Dendritic cell treated with granulocyte-macrophage colony-stimulating factor and Interleukin-4, amounts not matched to agents 40 ng/mL and 50 ng/mL, for 4 days (primary cell): ENCODE results near the gene RPS26.
"Not testable (repeated sequence)": the region's sequence is repeated elsewhere in the genome, so short reads cannot be mapped to it uniquely, and the experiment has no call there.

Experiments
- H3K27ac Mint-ChIP-seq: one replicate; pipeline ENCODE4 v1.8.0; 2022; ENCODE audit warnings: mild to moderate bottlenecking, mixed read lengths
- H3K27me3 Mint-ChIP-seq: one replicate; pipeline ENCODE4 v1.8.0; 2022; ENCODE audit warnings: mild to moderate bottlenecking, mixed read lengths
- H3K36me3 Mint-ChIP-seq: one replicate; pipeline ENCODE4 v1.8.0; 2022; ENCODE audit warnings: low read depth, mixed read lengths
- H3K4me1 Mint-ChIP-seq: one replicate; pipeline ENCODE4 v1.8.0; 2022; ENCODE audit warnings: low read depth, mixed read lengths
- H3K4me3 Mint-ChIP-seq: one replicate; pipeline ENCODE4 v1.8.0; 2022; ENCODE audit warnings: mild to moderate bottlenecking, moderate library complexity, mixed read lengths
- H3K9me3 Mint-ChIP-seq: one replicate; pipeline ENCODE4 v1.8.0; 2022; ENCODE audit warnings: mixed read lengths
- intact Hi-C: fragments of 100-400 bp; cut with micrococcal nuclease; formaldehyde crosslinking; loops from one replicate; pipeline ENCODE4 v1.15.0; 2022

Gene RPS26

DNA sequence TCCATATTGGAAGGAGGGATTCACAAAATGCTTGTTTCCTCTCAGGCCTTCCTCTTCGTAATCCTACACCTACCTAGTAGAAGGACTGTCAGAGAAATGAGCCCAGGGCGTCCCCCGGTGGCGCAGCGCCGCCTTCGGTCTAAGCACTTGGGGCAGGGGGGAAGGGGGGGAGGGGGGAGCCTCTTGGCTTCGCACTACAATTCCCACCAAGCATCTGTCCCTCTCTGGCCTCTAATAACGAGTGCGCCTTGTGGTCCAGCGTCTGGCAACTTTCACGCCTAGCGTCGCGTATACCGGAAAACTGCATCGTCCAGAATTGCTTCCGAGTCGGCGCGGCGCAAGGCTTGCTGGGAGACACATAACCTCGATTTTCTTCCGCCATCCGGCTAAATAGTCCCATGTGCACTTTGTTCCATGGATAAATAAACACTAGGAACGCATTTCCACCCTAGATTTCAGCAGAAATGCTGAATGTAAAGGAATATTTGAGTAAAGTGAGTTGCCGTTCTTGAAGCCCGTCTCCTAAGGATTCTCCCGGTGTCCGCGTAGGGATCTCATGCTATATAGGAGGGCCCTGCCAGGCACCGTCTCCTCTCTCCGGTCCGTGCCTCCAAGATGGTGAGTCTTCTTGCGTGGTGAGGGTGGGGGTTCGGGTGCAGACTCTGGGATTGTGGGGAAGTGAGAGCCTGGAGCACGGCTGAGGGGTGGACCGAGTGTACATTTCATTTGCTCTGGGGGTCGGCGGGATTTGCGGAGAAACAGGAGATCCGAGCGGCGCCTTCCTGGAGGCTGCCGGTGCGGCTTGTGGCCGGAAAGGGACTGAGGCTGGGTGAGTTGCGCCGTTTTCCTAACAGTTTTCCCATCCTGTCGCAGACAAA lies at the start of gene RPS26:
Gene RPS26, plus strand, starts transcription at position 367 of the 878 bp plus-strand sequence. Its CDS starts 249 bp downstream, at position 616.
- peak within 1 kb of the TSS; percentile 95 for H3K4me3 Mint-ChIP-seq
- no peaks in the 10 kb centered on the region for H3K9me3 Mint-ChIP-seq
- H3K27ac Mint-ChIP-seq: peak within 1 kb of the TSS; percentile 97
- no peaks in the 10 kb centered on the region for H3K27me3 Mint-ChIP-seq
- H3K36me3 Mint-ChIP-seq: peaks cover 63% of the 10 kb centered on the region
- intact Hi-C loops: loop anchor here (2.0 to 5.0 kb wide), 4 partner anchors 45 to 304 kb away; partner anchors contain the start of genes PA2G4, RPL41, SUOX and ZC3H10
- H3K4me1 Mint-ChIP-seq: peaks cover 10% of the 10 kb centered on the region

DNA sequence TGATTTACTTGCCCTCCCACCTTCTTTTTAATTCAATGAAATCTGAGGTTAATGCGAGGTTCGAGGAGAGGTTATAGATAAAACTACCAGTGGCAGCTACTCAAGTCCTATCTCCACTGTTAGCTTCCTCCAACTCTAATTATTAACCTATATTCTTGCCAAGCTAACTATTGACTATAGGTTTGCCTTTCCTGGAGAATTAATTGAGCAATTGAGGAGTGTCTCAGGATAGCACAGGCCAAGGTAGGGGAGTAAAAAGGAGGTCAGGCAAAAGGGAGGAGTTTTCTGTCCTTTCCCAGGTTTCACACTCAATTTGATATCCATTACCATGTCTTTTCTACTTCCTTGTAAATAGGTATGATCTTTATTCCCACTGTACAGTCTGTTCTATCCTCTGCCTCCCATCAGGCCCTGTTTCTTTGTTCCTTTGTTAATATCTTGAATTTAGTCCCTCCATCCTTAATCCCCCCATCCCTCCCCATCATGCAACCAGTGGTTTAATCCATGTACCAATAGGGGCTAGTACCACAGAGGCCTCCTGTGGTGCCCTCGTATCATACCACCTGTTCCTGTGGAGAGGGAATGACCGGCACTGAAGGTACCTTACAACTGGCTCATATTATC lies 48.4 kb upstream of the RPS26 start:
- intact Hi-C loops: loop anchor here (10.0 kb wide), 1 partner anchor 111 kb away; the partner anchor contains the start of gene PA2G4
- Mint-ChIP-seq H3K27me3 (no peaks in the 10 kb centered on the region), H3K36me3 (peaks cover 80% of the 10 kb centered on the region), H3K9me3 (no peaks in the 10 kb centered on the region), H3K4me1 (peaks cover 22% of the 10 kb centered on the region), H3K27ac (no peak overlapping the region), H3K4me3 (no peak overlapping the region)

DNA sequence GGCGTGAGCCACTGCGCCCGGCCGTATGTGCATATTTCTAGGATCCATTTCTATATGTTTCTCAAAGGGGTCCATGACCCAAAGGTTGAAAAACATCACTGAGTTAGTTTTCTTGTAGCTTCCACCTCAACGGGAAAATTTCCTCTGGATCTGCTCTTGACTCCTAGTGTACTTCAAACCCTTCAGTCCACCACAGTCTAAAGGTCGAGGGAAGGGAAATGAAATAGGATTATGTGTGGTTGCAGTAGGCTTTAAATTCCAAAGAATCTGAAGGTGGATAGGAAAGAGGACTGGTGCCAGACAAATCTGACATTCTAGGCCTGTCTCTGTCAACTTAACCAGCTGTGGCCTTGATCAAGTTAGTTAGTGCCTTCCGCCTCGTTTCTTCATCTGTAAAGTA lies 46.4 kb upstream of the RPS26 start:
- Mint-ChIP-seq H3K36me3 (peaks cover 79% of the 10 kb centered on the region), H3K27ac (no peak overlapping the region)

DNA sequence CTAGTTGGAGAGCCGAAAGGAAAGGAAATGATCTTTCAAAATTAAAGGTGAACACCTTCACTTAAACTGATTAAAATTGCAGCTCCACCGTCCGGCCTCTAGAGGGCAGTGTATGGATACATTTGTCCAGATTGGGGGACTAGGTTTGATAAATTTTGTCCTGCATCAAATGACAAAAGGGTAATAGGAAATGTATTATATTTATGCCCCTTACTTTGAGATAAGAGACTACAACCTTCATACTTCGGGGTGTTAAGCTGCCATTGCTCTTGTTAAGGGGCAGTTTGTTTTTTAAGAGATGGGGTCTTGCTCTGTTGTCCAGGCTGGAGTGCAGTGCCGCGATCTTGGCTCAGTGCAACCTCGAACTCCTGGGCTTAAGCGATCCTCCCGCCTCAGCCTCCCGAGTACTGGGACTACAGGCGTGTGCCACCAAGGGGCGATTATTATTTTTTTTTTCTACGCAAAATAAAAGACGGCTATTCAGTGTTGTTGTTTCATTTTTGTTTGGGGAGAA lies 45.5 kb upstream of the RPS26 start:
- H3K9me3 Mint-ChIP-seq: no peaks in the 10 kb centered on the region
- peak overlapping the region; percentile 93 for H3K4me3 Mint-ChIP-seq
- H3K36me3 Mint-ChIP-seq: peaks cover 79% of the 10 kb centered on the region
- intact Hi-C loops: loop anchor here (1.0 to 10.0 kb wide), 3 partner anchors 33 to 109 kb away; partner anchors contain the start of genes PA2G4 and RPS26
- H3K27me3 Mint-ChIP-seq: no peaks in the 10 kb centered on the region
- peaks cover 41% of the 10 kb centered on the region for H3K4me1 Mint-ChIP-seq
- peak overlapping the region; percentile 88 for H3K27ac Mint-ChIP-seq

More for the DNA sequence above, 46.4 kb upstream of the RPS26 start:
- Mint-ChIP-seq H3K4me1 (peaks cover 38% of the 10 kb centered on the region), H3K27me3 (no peaks in the 10 kb centered on the region), H3K4me3 (no peak overlapping the region), H3K9me3 (no peaks in the 10 kb centered on the region)
- intact Hi-C loops: loop anchor here (10.0 kb wide), 1 partner anchor 109 kb away; the partner anchor contains the start of gene PA2G4

DNA sequence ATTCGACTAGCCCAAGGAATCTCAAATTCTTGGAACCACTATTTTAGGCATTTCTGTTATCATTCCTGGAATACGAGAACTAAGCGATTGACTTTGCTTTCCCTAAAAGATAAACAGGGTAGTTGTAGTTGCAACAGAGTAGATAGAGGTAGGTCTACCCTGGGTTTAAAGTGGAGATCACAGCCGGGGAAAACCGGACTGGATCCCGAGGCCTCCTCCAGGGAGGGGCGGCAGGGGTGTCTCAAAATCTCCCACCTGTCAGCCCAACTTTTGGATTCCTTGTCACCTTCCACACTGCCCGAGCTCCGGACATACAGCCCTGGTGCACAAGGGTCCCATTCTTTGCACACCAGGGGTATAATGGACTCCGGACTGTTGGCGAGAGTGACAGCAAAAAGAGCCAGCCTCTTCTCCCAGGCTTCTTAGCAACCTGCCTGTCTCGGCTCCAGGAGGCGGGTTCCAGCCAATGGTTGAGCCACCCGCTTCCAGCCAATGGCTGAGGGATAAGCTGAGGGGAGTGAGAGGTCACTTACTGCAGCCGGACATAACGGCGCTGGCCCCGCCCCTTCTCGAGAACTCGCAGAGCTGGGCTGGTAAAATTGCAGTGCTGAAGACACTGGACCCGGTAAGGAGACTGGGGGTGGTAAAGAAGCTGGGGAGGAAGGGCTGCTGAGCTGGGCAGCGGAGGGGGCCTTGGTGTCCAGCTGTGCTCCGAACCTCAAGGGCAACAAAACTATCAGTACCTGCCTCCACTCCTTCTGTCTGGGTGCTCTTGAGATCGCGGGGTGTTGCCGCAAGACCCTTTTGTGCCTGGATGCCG lies 44.8 kb upstream of the RPS26 start, which contains the start of gene SUOX:
Gene SUOX, plus strand, starts transcription at position 562 of the 820 bp plus-strand sequence. CDS start 4,946 bp downstream, outside the sequence.
- Mint-ChIP-seq H3K4me1 (peaks cover 48% of the 10 kb centered on the region), H3K9me3 (no peaks in the 10 kb centered on the region), H3K36me3 (peaks cover 78% of the 10 kb centered on the region), H3K4me3 (peak within 1 kb of the TSS; percentile 93), H3K27ac (peak within 1 kb of the TSS; percentile 88), H3K27me3 (no peaks in the 10 kb centered on the region)
- intact Hi-C loops: loop anchor here (1.0 to 10.0 kb wide), 3 partner anchors 32 to 108 kb away; partner anchors contain the start of genes PA2G4 and RPS26

DNA sequence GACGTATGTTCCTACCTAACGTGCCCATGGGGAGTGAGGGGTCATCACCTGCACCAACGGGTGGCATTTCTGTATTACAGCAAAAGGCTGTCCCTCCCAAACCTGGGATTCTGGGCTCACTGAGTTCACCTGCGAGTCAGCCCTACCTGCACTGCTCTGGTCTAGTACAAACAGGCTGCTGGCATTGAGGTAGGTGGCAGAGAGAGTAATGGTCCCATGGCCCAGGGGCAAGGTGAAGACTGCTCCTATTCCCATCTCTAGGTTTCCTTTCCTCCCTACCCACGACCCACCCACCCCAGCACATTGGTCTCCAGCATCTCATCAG lies 44.2 kb upstream of the RPS26 start:
- H3K36me3 Mint-ChIP-seq: peaks cover 78% of the 10 kb centered on the region
- H3K4me1 Mint-ChIP-seq: peaks cover 53% of the 10 kb centered on the region
- H3K27ac Mint-ChIP-seq: peak overlapping the region; percentile 88
- intact Hi-C loops: loop anchor here (2.0 to 10.0 kb wide), 2 partner anchors 43 to 107 kb away; partner anchors contain the start of genes PA2G4 and RPS26
- no peaks in the 10 kb centered on the region for H3K27me3 Mint-ChIP-seq
- peak overlapping the region; percentile 93 for H3K4me3 Mint-ChIP-seq
- no peaks in the 10 kb centered on the region for H3K9me3 Mint-ChIP-seq

DNA sequence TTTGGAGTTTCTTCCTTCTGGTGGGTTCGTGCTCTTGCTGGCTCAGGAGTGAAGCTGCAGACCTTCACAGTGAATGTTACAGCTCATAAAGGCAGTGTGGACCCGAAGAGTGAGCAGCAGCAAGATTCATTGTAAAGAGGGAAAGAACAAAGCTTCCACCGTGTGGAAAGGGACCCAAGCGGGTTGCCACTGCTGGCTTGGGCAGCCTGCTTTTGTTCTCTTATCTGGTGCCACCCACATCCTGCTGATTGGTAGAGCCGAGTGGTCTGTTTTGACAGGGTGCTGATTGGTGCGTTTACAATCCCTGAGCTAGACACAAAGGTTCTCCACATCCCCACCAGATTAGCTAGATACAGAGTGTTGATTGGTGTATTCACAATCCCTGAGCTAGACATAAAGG lies 42.2 kb upstream of the RPS26 start:
- H3K9me3 Mint-ChIP-seq, H3K27me3 Mint-ChIP-seq, H3K4me3 Mint-ChIP-seq: not testable (repeated sequence)
- peaks cover 78% of the 10 kb centered on the region for H3K36me3 Mint-ChIP-seq
- peaks cover 59% of the 10 kb centered on the region for H3K4me1 Mint-ChIP-seq
- peak overlapping the region; percentile 53 for H3K27ac Mint-ChIP-seq
- intact Hi-C loops: loop anchor here (10.0 kb wide), 1 partner anchor 105 kb away; the partner anchor contains the start of gene PA2G4

DNA sequence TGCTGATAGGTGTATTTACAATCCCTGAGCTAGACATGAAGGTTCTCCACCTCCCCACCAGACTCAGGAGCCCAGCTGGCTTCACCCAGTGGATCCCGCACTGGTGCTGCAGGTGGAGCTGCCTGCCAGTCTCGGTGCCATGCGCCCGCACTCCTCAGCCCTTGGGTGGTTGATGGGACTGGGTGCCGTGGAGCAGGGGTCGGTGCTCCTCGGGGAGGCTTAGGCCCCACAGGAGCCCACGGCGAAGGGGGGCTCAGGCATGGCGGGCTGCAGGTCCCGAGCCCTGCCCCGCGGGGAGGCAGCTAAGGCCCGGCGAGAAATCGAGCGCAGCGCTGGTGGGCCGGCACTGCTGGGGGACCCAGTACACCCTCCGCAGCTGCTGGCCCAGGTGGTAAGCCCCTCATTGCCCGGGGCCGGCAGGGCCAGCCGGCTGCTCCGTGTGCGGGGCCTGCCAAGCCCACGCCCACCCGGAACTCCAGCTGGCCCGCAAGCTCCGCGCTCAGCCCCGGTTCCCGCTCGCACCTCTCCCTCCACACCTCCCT lies 41.6 kb upstream of the RPS26 start:
- not testable (repeated sequence) for H3K27ac Mint-ChIP-seq, H3K4me3 Mint-ChIP-seq, H3K9me3 Mint-ChIP-seq, H3K27me3 Mint-ChIP-seq
- Mint-ChIP-seq H3K4me1 (peaks cover 64% of the 10 kb centered on the region), H3K36me3 (peaks cover 78% of the 10 kb centered on the region)
- intact Hi-C loops: loop anchor here (10.0 kb wide), 1 partner anchor 105 kb away; the partner anchor contains the start of gene PA2G4

DNA sequence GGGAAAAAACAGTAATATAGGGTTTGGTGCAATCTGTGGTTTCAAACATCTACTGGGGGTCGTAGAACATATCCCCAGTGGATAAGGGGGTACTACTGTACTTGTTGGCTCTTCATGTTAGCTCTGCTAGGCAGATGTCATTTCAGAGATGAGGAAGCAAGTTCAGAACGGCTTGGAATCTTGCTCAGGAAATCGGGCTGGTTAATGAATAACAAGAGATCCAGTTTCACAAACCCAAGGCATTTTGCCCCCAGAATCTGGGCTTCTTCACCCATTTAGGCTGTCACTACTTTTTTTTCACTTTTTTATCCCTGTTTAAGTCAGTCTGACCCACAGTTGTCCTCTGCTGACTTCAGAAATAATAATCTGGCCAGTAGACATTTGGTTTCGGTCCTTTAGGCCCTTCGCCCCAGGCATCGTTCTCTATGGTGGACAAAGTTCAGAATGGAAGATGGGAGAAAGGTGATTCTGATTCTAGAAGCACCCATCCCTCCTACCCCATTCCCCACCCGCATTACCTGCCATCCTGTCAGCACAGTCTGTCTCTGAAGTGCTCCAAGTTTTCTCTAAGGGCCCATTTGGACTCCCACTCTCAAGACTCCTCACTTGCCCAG lies 40.1 kb upstream of the RPS26 start:
- Mint-ChIP-seq H3K4me3 (no peak overlapping the region), H3K27ac (peak overlapping the region; percentile 81), H3K36me3 (peaks cover 76% of the 10 kb centered on the region), H3K27me3 (no peaks in the 10 kb centered on the region), H3K4me1 (peaks cover 76% of the 10 kb centered on the region), H3K9me3 (no peaks in the 10 kb centered on the region)
- intact Hi-C loops: no loop called here

DNA sequence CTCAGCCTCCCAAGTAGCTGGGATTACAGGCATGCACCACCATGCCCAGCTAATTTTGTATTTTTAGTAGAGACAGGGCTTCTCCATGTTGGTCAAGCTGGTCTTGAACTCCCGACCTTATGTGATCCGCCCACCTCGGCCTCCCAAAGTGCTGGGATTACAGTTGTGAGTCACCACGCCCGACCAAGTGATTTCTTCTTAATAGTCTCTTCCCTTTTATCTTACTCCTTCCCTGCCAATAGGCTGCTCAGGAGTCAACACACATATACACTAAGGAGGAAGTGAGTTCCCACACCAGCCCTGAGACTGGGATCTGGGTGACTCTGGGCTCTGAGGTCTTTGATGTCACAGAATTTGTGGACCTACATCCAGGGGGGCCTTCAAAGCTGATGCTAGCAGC lies 38.3 kb upstream of the RPS26 start:
- H3K9me3 Mint-ChIP-seq, intact Hi-C loops, H3K27me3 Mint-ChIP-seq: not testable (repeated sequence)
- Mint-ChIP-seq H3K4me3 (peak overlapping the region; percentile 30), H3K27ac (peak overlapping the region; percentile 81), H3K4me1 (peaks cover 79% of the 10 kb centered on the region), H3K36me3 (peaks cover 75% of the 10 kb centered on the region)

DNA sequence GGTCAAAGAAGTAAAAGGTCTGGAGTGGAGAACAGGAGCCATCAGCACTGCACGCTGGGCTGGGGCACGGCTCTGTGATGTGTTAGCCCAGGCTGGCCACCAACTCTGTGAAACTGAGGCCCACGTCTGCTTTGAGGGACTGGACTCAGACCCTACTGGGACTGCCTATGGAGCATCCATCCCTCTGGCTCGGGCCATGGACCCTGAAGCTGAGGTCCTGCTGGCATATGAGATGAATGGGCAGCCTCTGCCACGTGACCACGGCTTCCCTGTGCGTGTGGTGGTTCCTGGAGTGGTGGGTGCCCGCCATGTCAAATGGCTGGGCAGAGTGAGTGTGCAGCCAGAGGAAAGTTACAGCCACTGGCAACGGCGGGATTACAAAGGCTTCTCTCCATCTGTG lies 37.5 kb upstream of the RPS26 start:
- H3K9me3 Mint-ChIP-seq: no peaks in the 10 kb centered on the region
- no peak overlapping the region for H3K4me3 Mint-ChIP-seq
- peaks cover 77% of the 10 kb centered on the region for H3K4me1 Mint-ChIP-seq
- intact Hi-C loops: no loop called here
- H3K27ac Mint-ChIP-seq: peak overlapping the region; percentile 81
- peaks cover 73% of the 10 kb centered on the region for H3K36me3 Mint-ChIP-seq
- no peaks in the 10 kb centered on the region for H3K27me3 Mint-ChIP-seq

DNA sequence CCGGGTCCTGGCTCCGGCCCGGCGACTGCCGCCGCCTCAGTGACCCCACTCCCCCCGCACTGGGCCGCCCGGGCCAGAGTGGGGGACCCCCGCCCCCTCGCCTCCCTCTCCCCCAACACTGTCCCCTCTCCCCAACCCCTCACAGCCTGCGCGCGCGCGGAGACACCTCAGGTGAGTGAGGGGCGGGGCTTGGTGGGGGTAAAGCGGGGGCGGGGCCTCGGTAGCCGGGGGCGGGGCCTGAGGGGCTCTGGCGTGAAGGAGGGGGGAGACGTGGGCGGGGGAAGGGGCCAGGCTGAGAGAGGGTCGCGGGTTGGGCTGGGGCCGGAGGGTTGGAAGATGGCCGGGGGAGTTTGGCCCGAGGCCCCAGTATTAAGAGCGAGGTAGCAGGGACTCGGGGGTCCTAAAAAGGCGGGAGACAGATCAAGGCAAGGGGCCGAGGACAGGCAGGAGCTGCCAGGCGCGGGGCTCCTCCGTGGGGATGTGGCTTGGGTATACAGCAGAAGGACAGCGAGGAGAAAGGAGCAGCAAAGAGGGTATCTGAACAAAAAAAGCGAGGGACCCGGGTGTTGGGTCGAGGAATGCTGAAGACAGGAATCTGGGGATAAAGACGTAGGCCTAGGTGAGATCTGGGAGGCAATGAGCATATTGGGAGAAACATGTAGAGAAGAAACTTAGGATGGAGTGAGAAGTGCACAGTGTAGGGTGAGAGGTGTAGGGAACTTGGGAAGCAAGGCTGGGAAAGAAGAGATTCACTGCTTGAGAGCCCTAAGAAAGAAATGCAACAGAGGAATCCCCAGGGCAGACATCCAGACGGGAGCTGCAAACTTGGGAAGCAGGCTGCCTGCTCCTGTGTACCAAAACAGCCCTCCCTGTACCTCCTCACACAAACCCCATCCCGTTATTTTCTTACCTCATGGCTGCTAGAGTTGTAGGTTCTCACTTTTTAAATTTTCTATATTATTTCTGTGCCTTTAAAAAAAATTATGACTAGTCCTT lies 33.9 kb upstream of the RPS26 start:
- no peaks in the 10 kb centered on the region for H3K27me3 Mint-ChIP-seq
- peak overlapping the region; percentile 84 for H3K4me3 Mint-ChIP-seq
- peak overlapping the region; percentile 78 for H3K27ac Mint-ChIP-seq
- peaks cover 53% of the 10 kb centered on the region for H3K36me3 Mint-ChIP-seq
- no peaks in the 10 kb centered on the region for H3K9me3 Mint-ChIP-seq
- H3K4me1 Mint-ChIP-seq: peaks cover 52% of the 10 kb centered on the region
- intact Hi-C loops: no loop called here
